IPS-18a (cell line): ENCODE measurements around the gene DTNBP1.

Source experiments
- H3K27ac ChIP-seq: one replicate; pipeline ENCODE4 v1.5.1; 2013; ENCODE audit warnings: low read length
- H3K27me3 ChIP-seq: one replicate; pipeline ENCODE4 v1.6.1; 2013; ENCODE audit warnings: mild to moderate bottlenecking, low read length; ENCODE audit not compliant: control insufficient read depth, insufficient read depth
- H3K36me3 ChIP-seq: one replicate; pipeline ENCODE4 v1.6.1; 2013; ENCODE audit warnings: low read depth, low read length; ENCODE audit not compliant: control insufficient read depth
- H3K4me1 ChIP-seq: one replicate; pipeline ENCODE4 v1.6.1; 2013; ENCODE audit warnings: low read depth, low read length; ENCODE audit not compliant: control insufficient read depth
- H3K4me3 ChIP-seq: one replicate; pipeline ENCODE4 v1.5.1; 2013; ENCODE audit warnings: low read length
- H3K9ac ChIP-seq: one replicate; pipeline ENCODE4 v1.6.1; 2013; ENCODE audit warnings: mild to moderate bottlenecking, low read length, moderate library complexity
- H3K9me3 ChIP-seq: one replicate; pipeline ENCODE4 v1.6.1; 2013; ENCODE audit warnings: low read depth, low read length; ENCODE audit not compliant: control insufficient read depth

Gene DTNBP1

DNA sequence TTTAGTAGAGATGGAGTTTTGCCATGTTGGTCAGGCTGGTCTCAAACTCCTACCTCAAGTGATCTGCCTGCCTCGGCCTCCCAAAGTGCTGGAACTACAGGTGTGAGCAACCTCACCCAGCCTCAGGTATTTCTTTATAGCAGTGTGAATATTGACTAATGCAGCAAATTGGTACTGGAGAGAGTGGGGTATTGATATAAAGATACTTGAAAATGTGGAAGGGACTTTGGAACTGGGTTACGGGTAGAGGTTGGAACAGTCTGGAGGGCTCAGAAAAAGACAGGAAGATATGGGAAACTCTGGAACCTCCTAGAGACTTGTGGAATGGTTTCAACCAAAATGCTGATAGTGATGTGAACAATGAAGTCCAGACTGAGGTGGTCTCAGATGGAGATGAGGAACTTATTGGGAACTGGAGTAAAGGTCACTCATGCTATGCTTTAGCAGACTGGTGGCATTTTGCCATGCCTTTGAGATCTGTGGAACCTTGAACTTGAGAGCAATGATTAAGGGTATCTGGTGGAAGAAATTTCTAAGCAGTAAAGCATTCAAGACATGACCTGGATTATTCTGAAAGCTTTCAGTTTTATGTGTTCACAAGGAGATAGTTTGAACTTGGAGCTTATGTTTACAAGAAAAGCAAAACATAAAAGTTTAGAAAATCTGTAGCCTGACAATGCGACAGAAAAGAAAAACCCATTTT, 127.2 kb downstream of the DTNBP1 start:
- H3K9ac ChIP-seq: no peak overlapping the region
- H3K36me3 ChIP-seq: no peaks in the 10 kb centered on the region
- no peaks in the 10 kb centered on the region for H3K27me3 ChIP-seq
- H3K27ac ChIP-seq: no peak overlapping the region
- H3K9me3 ChIP-seq: no peaks in the 10 kb centered on the region
- H3K4me1 ChIP-seq: no peaks in the 10 kb centered on the region
- H3K4me3 ChIP-seq: no peak overlapping the region

- H3K4me1 ChIP-seq: no peaks in the 10 kb centered on the region
- H3K27ac ChIP-seq: no peak overlapping the region
- no peak overlapping the region for H3K4me3 ChIP-seq
- no peaks in the 10 kb centered on the region for H3K9me3 ChIP-seq
- H3K36me3 ChIP-seq: no peaks in the 10 kb centered on the region
- no peaks in the 10 kb centered on the region for H3K27me3 ChIP-seq
- H3K9ac ChIP-seq: no peak overlapping the region
These were observed 127.9 kb downstream of the DTNBP1 start for GRCh38 chr6:15534974-15535373.

GRCh38 chr6:15533379-15534026, 129.3 kb downstream of the DTNBP1 start:
- no peaks in the 10 kb centered on the region for H3K36me3 ChIP-seq
- no peak overlapping the region for H3K4me3 ChIP-seq
- H3K27ac ChIP-seq: no peak overlapping the region

DNA sequence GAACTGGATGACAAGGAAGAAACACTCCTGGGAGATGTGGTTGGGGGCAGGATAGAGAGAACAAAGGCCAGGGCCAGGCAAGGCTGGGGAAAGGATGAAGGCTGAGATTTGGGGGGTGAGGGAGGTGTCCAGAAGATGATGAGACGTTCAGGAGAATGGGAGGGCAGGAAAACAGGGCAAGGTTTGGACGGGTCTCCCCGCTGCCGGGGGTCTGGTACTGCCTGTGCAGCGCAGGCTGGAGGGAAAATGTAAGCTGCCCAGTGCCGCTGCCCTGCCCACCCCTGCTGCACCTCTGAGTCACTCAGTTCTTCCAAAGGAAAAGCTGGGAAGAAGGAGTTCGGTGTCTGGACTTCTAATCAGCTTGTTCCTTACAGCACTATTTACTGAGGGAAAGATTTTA, 130.9 kb downstream of the DTNBP1 start:
- Histone ChIP-seq H3K9ac (no peak overlapping the region), H3K4me3 (no peak overlapping the region), H3K9me3 (no peaks in the 10 kb centered on the region), H3K4me1 (no peaks in the 10 kb centered on the region), H3K36me3 (no peaks in the 10 kb centered on the region), H3K27ac (no peak overlapping the region), H3K27me3 (no peaks in the 10 kb centered on the region)

More at GRCh38 chr6:15533379-15534026, 129.3 kb downstream of the DTNBP1 start:
- Histone ChIP-seq H3K4me1 (no peaks in the 10 kb centered on the region), H3K27me3 (no peaks in the 10 kb centered on the region), H3K9ac (no peak overlapping the region), H3K9me3 (no peaks in the 10 kb centered on the region)

GRCh38 chr6:15530411-15530810, 132.4 kb downstream of the DTNBP1 start:
- no peaks in the 10 kb centered on the region for H3K36me3 ChIP-seq
- H3K27ac ChIP-seq: no peak overlapping the region
- no peaks in the 10 kb centered on the region for H3K27me3 ChIP-seq
- H3K4me3 ChIP-seq: no peak overlapping the region
- no peaks in the 10 kb centered on the region for H3K4me1 ChIP-seq
- H3K9ac ChIP-seq: no peak overlapping the region
- H3K9me3 ChIP-seq: no peaks in the 10 kb centered on the region

- H3K36me3 ChIP-seq: no peaks in the 10 kb centered on the region
- no peak overlapping the region for H3K27ac ChIP-seq
- no peaks in the 10 kb centered on the region for H3K4me1 ChIP-seq
- no peak overlapping the region for H3K9ac ChIP-seq
- no peaks in the 10 kb centered on the region for H3K9me3 ChIP-seq
- H3K4me3 ChIP-seq: no peak overlapping the region
- H3K27me3 ChIP-seq: no peaks in the 10 kb centered on the region
These were observed 134.0 kb downstream of the DTNBP1 start for GRCh38 chr6:15528870-15529269.

GRCh38 chr6:15527838-15528617, 134.8 kb downstream of the DTNBP1 start:
- Histone ChIP-seq H3K36me3 (no peaks in the 10 kb centered on the region), H3K4me3 (no peak overlapping the region)

GRCh38 chr6:15526212-15526701, 136.6 kb downstream of the DTNBP1 start:
- Histone ChIP-seq H3K27ac (no peak overlapping the region), H3K27me3 (no peaks in the 10 kb centered on the region), H3K4me3 (no peak overlapping the region), H3K9ac (no peak overlapping the region), H3K36me3 (peaks cover 11% of the 10 kb centered on the region), H3K4me1 (no peaks in the 10 kb centered on the region), H3K9me3 (peaks cover 3% of the 10 kb centered on the region)

More at GRCh38 chr6:15527838-15528617, 134.8 kb downstream of the DTNBP1 start:
- H3K27ac ChIP-seq: no peak overlapping the region
- peaks cover 3% of the 10 kb centered on the region for H3K9me3 ChIP-seq
- no peaks in the 10 kb centered on the region for H3K27me3 ChIP-seq
- H3K9ac ChIP-seq: no peak overlapping the region
- no peaks in the 10 kb centered on the region for H3K4me1 ChIP-seq

GRCh38 chr6:15524861-15525401, 137.9 kb downstream of the DTNBP1 start:
- Histone ChIP-seq H3K27ac (no peak overlapping the region), H3K9me3 (peaks cover 3% of the 10 kb centered on the region), H3K4me3 (no peak overlapping the region), H3K9ac (no peak overlapping the region), H3K27me3 (no peaks in the 10 kb centered on the region), H3K4me1 (no peaks in the 10 kb centered on the region), H3K36me3 (peaks cover 20% of the 10 kb centered on the region)

- no peaks in the 10 kb centered on the region for H3K4me1 ChIP-seq
- H3K36me3 ChIP-seq: peaks cover 30% of the 10 kb centered on the region
These were observed 138.9 kb downstream of the DTNBP1 start for GRCh38 chr6:15523679-15524630.

More at GRCh38 chr6:15523679-15524630, 138.9 kb downstream of the DTNBP1 start:
- no peak overlapping the region for H3K27ac ChIP-seq
- H3K9me3 ChIP-seq: peaks cover 3% of the 10 kb centered on the region
- no peak overlapping the region for H3K4me3 ChIP-seq
- no peak overlapping the region for H3K9ac ChIP-seq
- H3K27me3 ChIP-seq: no peaks in the 10 kb centered on the region
